K562 (cell line): ENCODE results near the gene LASP1. TPM values are rescaled to one million over a fixed set of nuclear protein-coding genes. Genes with fewer than 3 reads are reported as not detected.

ENCODE experiments used
- BRD4 ChIP-seq: fragments of 200-600 bp; sonication (generic); IDR thresholded peaks from 2 replicates; pipeline ENCODE4 v1.6.1; 2017; ENCODE audit warnings: inconsistent platforms
- COPS2 ChIP-seq: fragments of 450-650 bp; conservative IDR thresholded peaks from 2 replicates; pipeline ENCODE4 v1.6.1; 2016; ENCODE audit warnings: mild to moderate bottlenecking, moderate library complexity
- CREB1 ChIP-seq, 2 experiments: sonication (generic) in 1 of 2; formaldehyde crosslinking in 1 of 2; IDR thresholded peaks; 2 replicates each; pipeline versions ENCODE4 v1.6.1 to v1.8.0; 2012 to 2022; ENCODE audit warnings: inconsistent platforms in 1 of 2, mild to moderate bottlenecking in 1 of 2, missing genetic modification reagents in 1 of 2, moderate library complexity in 1 of 2
- ETV6 ChIP-seq, 3 experiments: fragments of 150-350 bp in 1 of 3; sonication (generic) in 1 of 3; formaldehyde crosslinking in 1 of 3; IDR thresholded peaks; 2 replicates each; pipeline versions ENCODE4 v1.6.1 to v1.8.0; 2014 to 2022; ENCODE audit warnings: borderline replicate concordance in 2 of 3, low read depth in 2 of 3, antibody characterized with exemption in 1 of 3, low read length in 1 of 3, mild to moderate bottlenecking in 1 of 3, missing genetic modification reagents in 1 of 3
- ILF3 ChIP-seq: fragments of 450-650 bp; IDR thresholded peaks from 2 replicates; pipeline ENCODE4 v1.6.1; 2018; ENCODE audit warnings: antibody characterized with exemption, mild to moderate bottlenecking, moderate library complexity, borderline replicate concordance
- KLF13 ChIP-seq: fragments of 450-650 bp; IDR thresholded peaks from 2 replicates; pipeline ENCODE4 v1.6.1; 2016; ENCODE audit warnings: missing genetic modification characterization, low read depth, mild to moderate bottlenecking, missing compliant biosample characterization, moderate library complexity, borderline replicate concordance
- MEIS2 ChIP-seq: fragments of 450-650 bp; IDR thresholded peaks from 2 replicates; pipeline ENCODE4 v1.6.1; 2014; ENCODE audit warnings: mild to moderate bottlenecking; ENCODE audit not compliant: partially characterized antibody
- NCOA1 ChIP-seq: fragments of 450-650 bp; IDR thresholded peaks from 2 replicates; pipeline ENCODE4 v1.6.1; 2016; ENCODE audit warnings: low read depth
- PTBP1 ChIP-seq: fragments of 200-400 bp; formaldehyde crosslinking; IDR thresholded peaks from 2 replicates; pipeline ENCODE4 v1.6.1; 2017; ENCODE audit warnings: low read depth, low read length
- SMAD2 ChIP-seq: fragments of 150-350 bp; IDR thresholded peaks from 2 replicates; pipeline ENCODE4 v1.6.1; 2014; ENCODE audit warnings: low read depth, mild to moderate bottlenecking, low read length
- SREBF1 ChIP-seq: fragments of 150-350 bp; IDR thresholded peaks from 2 replicates; pipeline ENCODE4 v1.6.1; 2014; ENCODE audit warnings: antibody characterized with exemption, low read depth, low read length, borderline replicate concordance
- SRF ChIP-seq, 2 experiments: fragments of 250-450, 450-650 bp in 1 of 2; sonication (Bioruptor Pico) in 1 of 2; sonication (generic) in 1 of 2; formaldehyde crosslinking; IDR thresholded peaks; 2 replicates each; pipeline versions ENCODE4 v1.5.0 to v1.5.1; 2020 to 2022; ENCODE audit warnings: mild to moderate bottlenecking in 1 of 2, missing genetic modification reagents in 1 of 2
- TCF7L2 ChIP-seq: fragments of 150-350 bp; IDR thresholded peaks from 2 replicates; pipeline ENCODE4 v1.6.1; 2016; ENCODE audit warnings: low read depth, mild to moderate bottlenecking, low read length, moderate library complexity
- TRIM24 ChIP-seq, 2 experiments: fragments of 450-650 bp; IDR thresholded peaks; 2 replicates each; pipeline ENCODE4 v1.6.1; 2016
- ZNF217 ChIP-seq: sonication (generic); formaldehyde crosslinking; IDR thresholded peaks from 2 replicates; pipeline ENCODE4 v1.8.0; 2022; ENCODE audit warnings: mild to moderate bottlenecking, missing genetic modification reagents
- ZNF224 ChIP-seq: sonication (generic); formaldehyde crosslinking; IDR thresholded peaks from 2 replicates; pipeline ENCODE4 v1.8.0; 2022; ENCODE audit warnings: mild to moderate bottlenecking, missing genetic modification reagents
- ZNF274 ChIP-seq: IDR thresholded peaks from 2 replicates; pipeline ENCODE4 v1.6.1; 2011; ENCODE audit warnings: low read depth, mild to moderate bottlenecking, low read length, moderate library complexity, borderline replicate concordance
- ZNF707 ChIP-seq: fragments of 250-450 bp; sonication (Bioruptor Pico); conservative IDR thresholded peaks from 2 replicates; pipeline ENCODE4 v1.8.0; 2022; ENCODE audit warnings: inconsistent platforms, mild to moderate bottlenecking, moderate library complexity
- ZNF77 ChIP-seq: fragments of 250-450 bp; sonication (Bioruptor Pico); IDR thresholded peaks from 2 replicates; pipeline ENCODE4 v1.5.0; 2020
- ZNF79 ChIP-seq: fragments of 250-450 bp; sonication (Bioruptor Pico); IDR thresholded peaks from 2 replicates; pipeline ENCODE4 v1.4.0; 2020; ENCODE audit warnings: low read depth, mild to moderate bottlenecking, moderate library complexity
- polyA plus RNA-seq, 8 experiments: library from polyadenylated mRNA; depleted of rRNA in 4 of 8; stranded (reverse) in 5 of 8; unstranded in 3 of 8; fragments of >200 nt; fragmentation: Nextera tagmentation in 2 of 8; fragmentation: Illumina TruSeq in 1 of 8; extraction: Ambion mirVana in 2 of 8; extraction: Trizol in 1 of 8; gene quantifications; 2 replicates each; pipeline versions ENCODE4 v1.2.1 to v1.2.3, GENCODE V29; 2011 to 2014; ENCODE audit warnings: inconsistent platforms in 1 of 8, missing spikeins in 1 of 8
- total RNA-seq, 7 experiments: library from RNA; depleted of rRNA in 6 of 7; stranded (reverse); fragments of >200 nt in 6 of 7; fragmentation: Illumina TruSeq in 2 of 7; extraction: Trizol in 2 of 7; gene quantifications; 2 replicates each; pipeline versions ENCODE4 v1.2.1 to v1.2.3, GENCODE V29; 2011 to 2021; ENCODE audit warnings: low replicate concordance in 1 of 7
- TF ChIP-seq, protein P1 (sequence below): fragments of 450-650 bp; formaldehyde crosslinking; IDR thresholded peaks from 2 replicates; pipeline ENCODE4 v1.4.0; 2022; ENCODE audit warnings: missing genetic modification characterization
- TF ChIP-seq, protein P2 (sequence below): fragments of 450-650 bp; conservative IDR thresholded peaks from 2 replicates; pipeline ENCODE4 v1.6.1; 2016; ENCODE audit warnings: missing genetic modification characterization, low read depth, mild to moderate bottlenecking, control low read depth, missing compliant biosample characterization
- TF ChIP-seq, protein P3 (sequence below): fragments of 250-450 bp; sonication (Bioruptor Pico); IDR thresholded peaks from 2 replicates; pipeline ENCODE4 v1.5.0; 2020; ENCODE audit warnings: mild to moderate bottlenecking
- TF ChIP-seq, protein P4 (sequence below): IDR thresholded peaks from 2 replicates; pipeline ENCODE4 v1.6.1; 2011; ENCODE audit not compliant: insufficient read length; ENCODE audit errors: extremely low read depth

Gene LASP1
- total and polyA plus RNA-seq, 9 of the 15 experiments (the other 6 are each of a cell fraction or from before 2014, with no cell fraction given), result 23.0 to 125 (median 55.3) TPM

DNA sequence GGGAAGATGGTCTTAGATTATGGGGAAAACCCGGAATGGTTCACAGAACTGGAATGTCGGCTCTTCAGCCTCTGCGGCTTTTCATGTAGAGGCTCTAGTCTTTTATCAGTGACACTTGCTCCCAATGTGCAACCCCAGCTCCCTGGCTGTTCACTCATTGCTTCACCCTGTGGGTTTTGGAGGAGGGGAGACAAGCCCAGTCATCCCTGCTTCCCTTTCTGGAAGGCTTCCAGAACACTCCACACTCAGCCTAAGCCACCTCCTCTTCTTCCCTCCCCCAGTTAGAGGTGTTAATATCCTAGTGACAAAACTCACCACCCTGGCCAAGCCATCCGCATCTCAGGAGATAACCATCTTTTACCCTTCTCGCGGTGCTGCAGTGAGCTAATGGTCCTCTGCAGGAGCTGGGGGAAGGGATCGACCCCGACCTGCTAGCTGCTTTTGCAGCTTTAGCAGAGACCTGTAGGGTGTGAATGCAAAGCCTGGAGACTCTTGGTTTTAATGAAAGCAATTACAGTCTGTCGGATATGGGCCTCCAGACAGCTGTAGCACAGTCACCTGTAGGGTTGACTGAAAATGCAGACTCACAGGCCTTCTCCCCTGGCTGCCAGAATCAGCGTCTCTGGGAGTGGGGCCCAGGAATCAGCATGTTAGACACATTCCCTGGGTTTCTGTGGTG is 31.3 kb downstream of the LASP1 start (continued):
- TF ChIP-seq NCOA1 (no peak), SMAD2 (no peak), TCF7L2 (no peak), ZNF217 (no peak), ZNF224 (no peak), ZNF274 (no peak), ZNF707 (CRISPR knock-in tag) (no peak), ETV6 (IDR thresholded peaks at IDR 0.05; ENCODE audit: borderline replicate concordance in 1 of 2, low read depth in 2 of 2, low read length in 1 of 2) (no peak), ETV6 (CRISPR knock-in tag; IDR thresholded peaks at IDR 0.05; ENCODE audit: borderline replicate concordance) (no peak), MEIS2 (peak; percentile 44), BRD4 (no peak), PTBP1 (no peak), COPS2 (no peak), ILF3 (no peak), ZNF77 (CRISPR knock-in tag) (no peak), SREBF1 (no peak), CREB1 (IDR thresholded peaks at IDR 0.05) (no peak), CREB1 (CRISPR knock-in tag; IDR thresholded peaks at IDR 0.05) (no peak), SRF (CRISPR knock-in tag; IDR thresholded peaks at IDR 0.05) (peak in 1 of 2 experiments; percentile 85; a peak in 1 of 4 replicates), ZNF79 (CRISPR knock-in tag) (no peak), KLF13 (tag) (0 out of 2 replicates have a peak, but pooled peaks have one; percentile 10), TRIM24 (IDR thresholded peaks at IDR 0.05) (peak in 1 of 2 experiments; percentile 40; a peak in 1 of 4 replicates)
- TF ChIP-seq, protein P1, sequence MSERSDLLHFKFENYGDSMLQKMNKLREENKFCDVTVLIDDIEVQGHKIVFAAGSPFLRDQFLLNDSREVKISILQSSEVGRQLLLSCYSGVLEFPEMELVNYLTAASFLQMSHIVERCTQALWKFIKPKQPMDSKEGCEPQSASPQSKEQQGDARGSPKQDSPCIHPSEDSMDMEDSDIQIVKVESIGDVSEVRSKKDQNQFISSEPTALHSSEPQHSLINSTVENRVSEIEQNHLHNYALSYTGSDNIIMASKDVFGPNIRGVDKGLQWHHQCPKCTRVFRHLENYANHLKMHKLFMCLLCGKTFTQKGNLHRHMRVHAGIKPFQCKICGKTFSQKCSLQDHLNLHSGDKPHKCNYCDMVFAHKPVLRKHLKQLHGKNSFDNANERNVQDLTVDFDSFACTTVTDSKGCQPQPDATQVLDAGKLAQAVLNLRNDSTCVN (CRISPR knock-in tag), result no peak
- TF ChIP-seq, protein P2, sequence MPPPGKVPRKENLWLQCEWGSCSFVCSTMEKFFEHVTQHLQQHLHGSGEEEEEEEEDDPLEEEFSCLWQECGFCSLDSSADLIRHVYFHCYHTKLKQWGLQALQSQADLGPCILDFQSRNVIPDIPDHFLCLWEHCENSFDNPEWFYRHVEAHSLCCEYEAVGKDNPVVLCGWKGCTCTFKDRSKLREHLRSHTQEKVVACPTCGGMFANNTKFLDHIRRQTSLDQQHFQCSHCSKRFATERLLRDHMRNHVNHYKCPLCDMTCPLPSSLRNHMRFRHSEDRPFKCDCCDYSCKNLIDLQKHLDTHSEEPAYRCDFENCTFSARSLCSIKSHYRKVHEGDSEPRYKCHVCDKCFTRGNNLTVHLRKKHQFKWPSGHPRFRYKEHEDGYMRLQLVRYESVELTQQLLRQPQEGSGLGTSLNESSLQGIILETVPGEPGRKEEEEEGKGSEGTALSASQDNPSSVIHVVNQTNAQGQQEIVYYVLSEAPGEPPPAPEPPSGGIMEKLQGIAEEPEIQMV (tag), result no peak
- TF ChIP-seq, protein P3, sequence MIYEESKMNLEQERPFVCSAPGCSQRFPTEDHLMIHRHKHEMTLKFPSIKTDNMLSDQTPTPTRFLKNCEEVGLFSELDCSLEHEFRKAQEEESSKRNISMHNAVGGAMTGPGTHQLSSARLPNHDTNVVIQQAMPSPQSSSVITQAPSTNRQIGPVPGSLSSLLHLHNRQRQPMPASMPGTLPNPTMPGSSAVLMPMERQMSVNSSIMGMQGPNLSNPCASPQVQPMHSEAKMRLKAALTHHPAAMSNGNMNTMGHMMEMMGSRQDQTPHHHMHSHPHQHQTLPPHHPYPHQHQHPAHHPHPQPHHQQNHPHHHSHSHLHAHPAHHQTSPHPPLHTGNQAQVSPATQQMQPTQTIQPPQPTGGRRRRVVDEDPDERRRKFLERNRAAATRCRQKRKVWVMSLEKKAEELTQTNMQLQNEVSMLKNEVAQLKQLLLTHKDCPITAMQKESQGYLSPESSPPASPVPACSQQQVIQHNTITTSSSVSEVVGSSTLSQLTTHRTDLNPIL (CRISPR knock-in tag), result no peak
- TF ChIP-seq, protein P4, sequence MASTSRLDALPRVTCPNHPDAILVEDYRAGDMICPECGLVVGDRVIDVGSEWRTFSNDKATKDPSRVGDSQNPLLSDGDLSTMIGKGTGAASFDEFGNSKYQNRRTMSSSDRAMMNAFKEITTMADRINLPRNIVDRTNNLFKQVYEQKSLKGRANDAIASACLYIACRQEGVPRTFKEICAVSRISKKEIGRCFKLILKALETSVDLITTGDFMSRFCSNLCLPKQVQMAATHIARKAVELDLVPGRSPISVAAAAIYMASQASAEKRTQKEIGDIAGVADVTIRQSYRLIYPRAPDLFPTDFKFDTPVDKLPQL, result no peak
